GM18520 (cell line): ENCODE results near the gene SLC41A1.

ENCODE experiments used
- ATAC-seq: cut with Tn5 transposase; IDR thresholded peaks from one replicate; pipeline ENCODE4 v1.9.1; 2021; ENCODE audit not compliant: unreplicated experiment

The SLC41A1 gene

DNA sequence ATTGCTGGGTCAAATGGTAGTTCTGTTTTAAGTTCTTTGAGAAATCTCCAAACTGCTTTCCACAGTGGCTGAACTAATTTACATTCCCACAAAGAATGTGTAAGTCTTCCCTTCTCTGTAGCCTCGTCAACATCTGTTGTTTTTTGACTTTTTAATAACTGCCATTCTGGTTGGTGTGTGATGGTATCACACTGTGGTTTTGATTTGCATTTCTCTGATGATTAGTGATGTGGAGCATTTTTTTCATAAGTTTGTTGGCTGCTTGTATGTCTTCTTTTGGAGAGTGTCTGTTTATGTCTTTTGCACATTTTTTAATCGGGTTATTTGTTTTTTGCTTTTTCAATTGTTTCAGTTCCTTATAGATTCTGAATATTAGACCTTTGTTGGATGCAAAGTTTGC is 10.3 kb upstream of the SLC41A1 start:
- peak; percentile 46 for ATAC-seq

DNA sequence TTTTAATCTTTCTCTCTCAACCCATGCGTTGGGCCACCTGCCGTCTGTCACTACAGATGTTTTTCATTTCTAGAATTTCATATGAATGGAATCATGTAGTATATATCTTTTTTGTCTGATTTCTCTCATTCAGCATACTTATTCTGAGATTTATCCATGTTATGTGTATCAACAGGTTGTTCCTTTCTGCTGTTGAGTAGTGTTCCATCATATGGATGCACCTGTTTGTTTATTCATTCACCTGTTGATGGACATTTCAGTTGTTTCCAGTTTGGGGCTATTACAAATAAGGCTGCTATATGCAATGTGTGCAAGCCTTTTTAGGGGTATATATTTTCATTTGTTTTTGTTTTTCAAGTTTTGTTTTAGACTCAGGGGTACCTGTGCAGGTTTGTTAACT is 9.4 kb upstream of the SLC41A1 start:
- no peak for ATAC-seq

DNA sequence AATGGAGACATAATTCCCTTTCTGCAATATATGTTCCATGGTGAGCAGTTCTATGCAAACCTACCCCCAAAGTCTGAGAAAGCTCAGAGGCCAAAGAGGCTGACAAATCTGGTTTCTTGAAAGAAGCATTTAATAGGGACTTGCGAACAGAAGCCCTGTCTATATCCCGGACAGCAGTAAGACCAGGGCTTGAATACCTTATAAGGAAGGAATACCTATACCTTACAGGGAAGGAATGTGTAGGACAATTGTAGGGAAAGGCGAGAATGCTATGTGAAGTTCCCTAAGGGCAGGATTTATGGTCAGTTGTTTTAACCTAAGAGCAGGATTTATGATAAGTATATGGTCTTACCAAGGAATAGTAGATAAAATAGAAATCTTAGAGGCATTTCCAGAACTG is 5.0 kb upstream of the SLC41A1 start:
- no peak for ATAC-seq

DNA sequence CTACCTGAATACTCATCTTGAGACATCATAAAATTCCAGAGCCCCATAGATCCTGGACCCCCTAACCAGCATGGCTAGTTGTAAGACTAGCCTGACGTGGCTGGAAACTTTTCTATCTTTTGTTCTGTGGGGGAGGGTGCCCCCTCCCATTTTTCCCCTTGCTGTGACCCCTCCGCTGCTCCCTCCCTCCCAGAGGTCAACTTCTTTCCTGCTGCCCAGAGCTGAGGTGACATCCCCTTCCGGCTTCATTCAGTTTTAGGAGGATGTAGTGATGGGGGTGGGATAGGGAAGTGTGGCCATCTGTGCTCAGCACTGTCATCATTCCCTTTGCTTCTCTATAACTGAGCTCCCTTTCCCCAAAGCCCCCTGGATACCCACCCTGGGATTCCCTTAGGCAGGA is 4.4 kb upstream of the SLC41A1 start:
- no peak for ATAC-seq

DNA sequence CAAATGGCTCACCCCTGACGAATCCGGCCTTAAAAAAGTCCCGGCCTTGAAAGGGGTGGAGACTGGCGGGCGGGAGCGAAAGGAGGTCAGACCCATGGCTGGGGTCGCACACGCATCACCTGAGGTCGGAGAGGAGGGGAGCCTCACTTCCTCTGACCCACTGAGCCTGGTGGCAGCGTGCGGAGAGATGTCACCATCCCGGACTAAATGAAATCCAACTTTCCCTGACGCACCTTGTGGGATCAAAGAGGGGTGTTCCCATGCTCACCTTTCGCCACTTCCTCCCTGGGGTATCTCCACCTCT is 709 bp upstream of the SLC41A1 start:
- ATAC-seq, result peak; percentile 4

DNA sequence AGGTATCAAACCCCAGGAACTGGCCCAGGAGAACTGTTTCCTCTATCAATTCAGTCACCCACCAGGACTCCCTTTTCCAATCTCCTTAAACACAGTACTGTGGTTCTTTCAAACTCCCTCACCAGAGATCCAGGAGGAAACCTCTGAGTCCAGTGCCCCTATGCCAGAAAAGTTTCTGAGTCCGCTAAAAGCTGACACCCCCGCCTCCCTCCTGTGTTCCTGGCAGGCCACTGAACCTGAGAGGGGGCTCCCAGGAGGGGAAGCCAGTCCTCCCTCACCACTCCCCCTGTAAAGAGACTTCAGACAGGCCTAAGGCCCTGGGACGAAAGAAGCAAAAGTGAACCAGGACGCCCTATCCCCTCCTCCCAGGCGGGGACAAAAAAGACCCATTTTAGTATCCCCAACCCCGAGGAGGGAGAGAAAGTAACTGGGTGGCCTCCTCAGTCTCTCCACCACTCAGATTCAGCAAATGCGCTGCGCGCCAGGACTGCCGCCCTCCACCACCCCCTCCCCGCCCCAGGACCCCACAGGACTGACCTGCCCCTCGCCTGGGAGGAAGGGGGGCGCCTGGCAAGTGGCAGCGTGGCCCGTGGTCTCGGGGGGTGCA is 624 bp downstream of the SLC41A1 start:
- no peak for ATAC-seq

DNA sequence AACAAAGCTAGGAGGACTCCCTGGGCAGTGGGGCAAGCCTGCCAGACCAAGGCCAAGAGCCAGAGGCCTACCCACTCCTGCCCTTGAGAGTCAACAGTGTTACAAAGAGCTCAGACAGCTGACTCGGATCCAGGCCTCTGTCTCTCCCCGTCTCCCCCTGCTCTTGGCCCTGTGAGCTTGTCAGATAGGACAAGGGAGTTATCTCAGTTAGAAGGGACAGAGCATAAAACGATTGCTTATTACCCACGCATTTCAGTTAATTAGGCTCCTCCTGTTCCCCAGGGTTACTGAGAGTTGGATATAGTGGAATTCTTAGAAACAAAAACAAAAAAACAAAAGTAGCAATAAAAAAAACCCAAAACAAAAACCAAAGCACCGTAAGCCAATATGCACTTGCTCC is 1.3 kb downstream of the SLC41A1 start:
- ATAC-seq, result no peak

DNA sequence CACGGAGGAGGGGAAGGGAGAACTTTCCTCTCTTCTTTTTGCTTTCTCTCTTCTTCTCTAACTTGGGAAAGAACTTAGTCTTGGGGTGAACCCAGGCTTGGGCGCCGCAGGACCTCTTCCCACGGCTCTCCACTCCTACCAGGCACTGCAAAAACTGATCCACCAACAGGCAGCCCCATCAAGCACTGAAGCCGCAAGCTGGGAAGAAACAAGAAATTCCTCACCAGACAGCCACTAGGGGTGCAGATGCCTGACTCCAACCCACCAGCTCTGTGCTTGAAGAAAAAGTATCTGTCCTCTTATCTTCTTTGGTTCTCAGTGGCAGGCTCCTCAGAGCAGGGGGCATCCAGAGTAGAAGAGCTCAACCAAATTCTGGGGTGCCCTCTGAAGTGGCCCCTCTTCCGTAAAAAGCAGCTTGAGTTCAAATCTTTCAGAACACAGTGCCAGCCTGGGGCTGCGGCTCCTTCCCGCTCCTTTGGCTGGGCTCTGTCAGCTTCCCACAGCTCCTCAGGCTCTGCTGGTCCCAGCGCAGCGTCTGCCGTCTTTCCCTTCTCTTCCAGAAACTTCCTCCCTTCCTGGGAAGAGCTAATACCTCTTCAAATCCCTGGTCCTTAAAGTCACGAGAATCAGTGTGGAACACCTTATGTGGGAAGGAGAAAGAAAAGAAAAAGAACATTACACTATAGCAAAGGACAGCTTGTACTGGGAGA is 2.4 kb downstream of the SLC41A1 start:
- ATAC-seq, result no peak

DNA sequence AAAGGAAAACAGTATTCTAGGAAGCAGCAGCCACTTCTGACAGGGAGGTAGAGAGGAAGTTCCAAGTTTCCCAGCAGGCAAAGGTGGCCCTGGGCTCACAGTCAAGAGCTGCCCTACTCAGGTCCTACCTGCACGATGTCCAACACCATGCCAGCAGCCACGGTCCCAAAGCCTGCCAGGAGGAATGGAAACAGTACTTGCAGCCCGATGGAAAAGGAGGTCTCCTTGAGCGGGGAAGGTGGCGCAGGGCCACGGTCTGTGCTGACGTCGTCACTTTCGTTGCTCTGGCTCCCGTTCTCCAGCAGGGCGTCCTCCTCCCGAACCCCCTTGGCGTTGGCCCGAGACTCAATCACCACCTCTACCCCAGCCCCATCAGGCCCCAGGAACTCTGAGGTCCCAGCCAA is 3.1 kb downstream of the SLC41A1 start:
- ATAC-seq, result no peak

DNA sequence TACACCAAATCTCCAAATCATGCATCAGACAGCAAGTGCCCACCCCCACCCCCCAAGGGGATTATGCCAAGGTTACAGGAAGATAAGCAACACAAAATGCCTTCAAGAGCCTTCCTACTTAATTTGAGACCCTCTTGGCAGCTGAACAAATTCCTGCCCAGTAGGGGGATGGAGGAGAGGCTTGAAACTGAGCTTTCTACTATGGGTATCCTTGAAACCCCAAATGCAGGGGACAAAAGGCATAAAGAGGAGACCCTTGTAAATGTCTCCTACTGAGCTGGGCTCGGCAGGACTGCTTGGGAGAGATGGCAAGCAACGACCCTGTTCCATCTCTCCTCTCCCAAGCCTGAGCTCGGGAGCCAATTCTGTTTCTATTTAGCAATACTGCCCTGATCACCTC is 3.5 kb downstream of the SLC41A1 start:
- ATAC-seq, result no peak

DNA sequence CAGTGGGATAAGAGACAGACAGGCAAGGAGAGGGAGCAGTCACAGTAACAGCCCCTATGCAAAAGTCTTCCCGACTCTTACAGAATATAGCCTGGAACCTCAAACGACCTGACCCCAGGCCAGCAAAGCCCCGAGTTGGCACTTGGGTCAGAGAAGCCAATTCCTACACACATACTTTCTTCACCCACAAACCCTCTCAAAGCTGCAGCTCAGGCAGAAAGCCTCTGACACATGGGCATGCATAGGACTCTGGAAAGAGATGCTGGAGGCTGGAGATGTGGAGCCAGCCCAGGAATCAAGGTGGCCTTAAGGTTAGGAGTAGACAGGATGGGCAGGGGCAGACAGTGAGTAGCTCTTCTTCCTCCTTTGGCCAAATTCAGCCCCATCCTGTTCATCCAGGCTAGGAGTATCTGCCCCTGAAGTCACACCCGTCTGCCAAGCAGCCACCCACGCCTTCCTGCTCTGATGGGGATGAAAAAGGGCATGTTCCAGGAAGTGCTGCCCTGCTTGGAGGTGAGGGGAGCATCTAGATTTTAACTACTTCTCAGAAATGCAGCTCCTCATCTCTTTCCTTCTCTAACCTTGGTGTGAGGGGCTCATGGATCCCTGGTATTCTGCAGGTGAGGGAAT is 7.8 kb downstream of the SLC41A1 start:
- ATAC-seq, result no peak

DNA sequence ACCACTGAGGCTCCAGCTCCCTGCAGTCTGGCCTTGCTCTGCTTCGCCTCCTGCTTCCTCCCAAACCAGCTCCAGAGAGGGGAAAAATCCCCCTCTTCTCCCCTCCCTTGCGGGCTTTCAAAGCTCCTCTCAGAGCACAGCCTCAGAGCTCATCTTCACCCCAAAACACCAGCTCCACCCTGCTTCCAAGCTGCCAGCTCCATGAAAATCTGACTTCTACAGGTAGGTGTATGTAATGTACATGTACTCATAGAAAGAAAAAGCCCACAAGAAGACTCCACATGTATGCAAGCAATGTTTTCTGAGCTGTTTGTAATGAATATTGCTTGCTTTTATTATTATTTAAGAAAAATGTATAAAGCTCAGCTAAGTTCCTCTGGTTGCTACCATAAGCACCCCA is 8.4 kb downstream of the SLC41A1 start:
- ATAC-seq, result no peak

DNA sequence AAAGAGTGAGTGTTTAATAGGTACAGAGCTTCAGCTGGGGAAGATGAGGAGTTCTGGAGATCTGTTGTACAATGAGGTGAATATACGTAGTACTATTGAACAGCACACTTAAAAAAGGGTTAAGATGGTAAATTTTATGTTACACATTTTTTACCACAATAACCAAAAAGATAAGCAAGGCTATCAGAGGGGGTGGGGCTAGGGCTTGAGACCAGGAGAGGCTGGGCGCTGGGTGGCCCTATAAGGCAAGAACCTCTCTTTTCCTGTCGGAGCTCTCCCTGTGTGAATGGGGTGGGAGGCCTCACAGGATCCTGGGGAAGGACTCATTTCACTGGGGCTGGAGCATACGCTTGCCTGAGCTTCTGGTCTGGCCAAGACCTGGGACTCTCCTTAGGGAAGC is 9.0 kb downstream of the SLC41A1 start:
- ATAC-seq, result no peak

DNA sequence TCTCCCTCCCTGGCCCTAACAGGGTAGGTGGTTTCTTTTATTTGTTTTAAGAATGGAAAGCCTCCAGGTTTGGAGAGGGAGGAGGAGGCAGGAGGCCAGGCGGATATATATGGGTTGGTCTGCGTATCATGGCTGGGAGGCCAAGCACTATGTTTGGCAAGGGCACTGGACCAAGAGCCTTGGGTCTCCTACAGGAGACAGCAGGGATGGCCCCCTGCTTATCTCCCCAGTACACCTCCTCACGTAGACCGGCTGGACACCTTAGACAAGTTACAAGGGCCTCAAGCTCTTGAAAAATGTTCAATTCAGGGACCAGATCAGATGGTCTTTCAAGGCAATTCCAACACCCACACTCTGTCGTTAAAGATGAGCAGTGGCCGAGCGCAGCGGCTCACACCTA is 10.9 kb downstream of the SLC41A1 start:
- ATAC-seq, result no peak

DNA sequence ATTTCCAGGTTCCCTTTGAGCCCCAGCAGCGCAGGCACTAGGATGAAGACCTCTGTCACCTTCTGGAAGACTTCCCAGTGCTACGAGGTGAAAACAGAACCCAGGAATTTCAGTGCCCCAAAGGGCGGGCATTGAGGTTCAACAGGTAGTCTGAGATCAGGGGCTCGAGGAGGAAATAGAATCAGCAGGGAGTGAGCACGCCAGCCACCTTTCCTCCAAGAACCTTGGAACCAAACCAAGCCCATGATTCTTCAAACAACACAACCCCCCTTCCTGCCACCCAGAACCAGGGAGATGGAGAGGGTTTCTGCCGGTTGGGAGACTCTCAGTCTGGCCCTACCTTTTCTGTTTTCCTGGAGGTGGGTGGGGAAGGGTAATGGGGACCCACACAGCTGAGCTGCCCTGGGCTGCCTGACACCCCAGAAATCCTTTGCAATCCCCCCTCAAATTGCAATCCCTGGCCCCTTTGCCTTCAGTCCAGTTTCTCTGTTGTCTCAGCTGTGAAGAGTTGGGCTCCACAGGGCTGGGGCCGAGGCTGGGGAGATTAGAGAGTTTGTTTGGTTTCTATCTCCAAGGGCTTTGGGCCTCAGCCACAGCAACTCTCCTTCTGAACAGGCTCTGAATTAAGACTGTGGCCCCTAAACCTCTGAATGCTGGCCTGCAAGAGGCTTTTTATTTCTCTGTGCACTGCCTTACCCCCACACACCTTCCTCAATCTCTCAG is 11.9 kb downstream of the SLC41A1 start:
- ATAC-seq, result no peak

DNA sequence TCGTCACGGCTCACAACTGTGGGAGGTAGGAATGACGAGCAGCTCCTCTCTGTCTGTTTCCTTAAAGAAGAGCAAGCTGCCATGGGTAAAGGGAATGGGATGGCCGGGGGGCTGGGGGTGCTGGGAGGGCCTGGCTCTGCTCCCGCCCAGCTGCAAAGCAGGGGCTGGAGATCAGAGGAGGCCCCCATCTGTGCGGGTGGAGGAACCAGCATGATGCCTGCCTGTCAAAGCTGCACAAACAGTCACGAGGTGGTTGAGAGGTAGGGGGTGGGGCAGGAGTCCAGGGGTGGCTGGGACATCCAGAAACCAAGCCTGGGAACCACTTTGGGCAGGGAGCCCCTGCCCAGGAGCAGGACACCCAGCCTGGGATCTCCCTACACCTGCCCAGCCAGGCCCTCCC is 12.6 kb downstream of the SLC41A1 start:
- no peak for ATAC-seq

DNA sequence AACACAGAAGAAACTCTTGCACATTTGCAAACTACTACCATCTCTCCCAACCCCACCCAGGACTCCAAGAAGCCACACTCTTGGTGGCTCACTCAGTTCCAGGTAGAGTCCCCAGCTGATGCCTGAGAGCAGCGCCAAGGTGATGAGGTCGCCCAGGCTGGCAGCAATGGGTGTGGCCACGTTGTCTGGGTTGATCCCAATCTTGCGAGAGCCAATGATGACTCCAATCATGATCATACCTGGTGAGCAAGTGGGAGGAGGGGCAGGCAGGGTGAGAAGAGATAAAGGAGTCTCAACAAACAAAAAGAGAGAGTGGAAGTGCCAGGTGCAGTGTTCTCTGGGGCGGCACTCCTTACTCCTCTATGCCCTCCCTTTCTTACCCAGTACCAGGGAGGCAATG is 14.4 kb downstream of the SLC41A1 start:
- no peak for ATAC-seq

DNA sequence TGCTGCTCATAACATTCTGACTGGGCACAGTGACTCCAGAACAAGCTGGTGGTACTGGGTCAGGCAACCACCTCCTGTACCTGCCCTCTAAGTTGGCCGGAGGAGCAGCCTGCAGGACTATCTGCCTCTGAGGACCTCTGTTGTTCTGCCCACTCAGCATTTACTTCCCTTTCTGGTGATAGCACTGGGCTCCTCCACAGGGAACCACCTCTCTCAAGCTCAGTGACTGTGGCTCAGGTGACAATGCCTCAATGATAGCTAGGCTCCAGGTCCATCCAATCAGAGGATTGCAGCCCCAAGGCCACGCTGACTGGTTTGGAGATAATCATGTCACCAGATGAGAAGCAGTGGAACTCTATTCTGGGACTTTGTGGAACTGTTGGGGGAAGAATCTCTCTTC is 15.8 kb downstream of the SLC41A1 start:
- ATAC-seq, result no peak

DNA sequence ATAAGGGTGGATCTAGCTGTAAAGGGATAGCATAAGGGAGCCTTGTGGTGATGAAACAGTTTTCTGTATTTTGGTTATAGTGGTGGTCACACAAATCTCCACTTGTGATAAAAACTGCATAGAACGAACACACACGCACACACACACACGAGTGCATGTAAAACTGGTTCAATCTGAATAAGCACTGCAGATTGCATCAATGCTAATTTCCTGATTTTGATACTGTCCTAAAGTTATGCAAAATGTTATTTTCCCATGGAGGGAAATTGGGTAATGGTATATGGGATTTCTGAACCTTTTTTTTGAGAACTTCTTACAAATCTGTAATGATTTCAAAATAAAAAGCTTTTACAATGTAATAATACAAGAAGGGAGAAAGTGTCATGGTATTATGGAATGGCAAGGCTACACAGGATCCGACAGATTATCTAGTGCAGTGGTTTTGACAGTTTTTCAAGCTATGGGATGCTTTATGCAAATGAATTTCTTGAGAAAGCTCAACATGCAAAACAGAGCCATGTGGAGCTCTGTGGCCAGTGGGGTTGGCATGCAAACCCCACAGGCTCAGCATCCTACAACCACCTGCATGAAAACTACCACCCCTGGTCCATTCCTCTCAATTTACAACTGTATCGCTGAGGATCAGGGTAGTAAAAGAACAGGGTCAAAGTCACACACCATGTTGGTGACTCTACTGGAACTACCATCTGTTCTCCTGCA is 18.8 kb downstream of the SLC41A1 start:
- ATAC-seq, result peak; percentile 56

DNA sequence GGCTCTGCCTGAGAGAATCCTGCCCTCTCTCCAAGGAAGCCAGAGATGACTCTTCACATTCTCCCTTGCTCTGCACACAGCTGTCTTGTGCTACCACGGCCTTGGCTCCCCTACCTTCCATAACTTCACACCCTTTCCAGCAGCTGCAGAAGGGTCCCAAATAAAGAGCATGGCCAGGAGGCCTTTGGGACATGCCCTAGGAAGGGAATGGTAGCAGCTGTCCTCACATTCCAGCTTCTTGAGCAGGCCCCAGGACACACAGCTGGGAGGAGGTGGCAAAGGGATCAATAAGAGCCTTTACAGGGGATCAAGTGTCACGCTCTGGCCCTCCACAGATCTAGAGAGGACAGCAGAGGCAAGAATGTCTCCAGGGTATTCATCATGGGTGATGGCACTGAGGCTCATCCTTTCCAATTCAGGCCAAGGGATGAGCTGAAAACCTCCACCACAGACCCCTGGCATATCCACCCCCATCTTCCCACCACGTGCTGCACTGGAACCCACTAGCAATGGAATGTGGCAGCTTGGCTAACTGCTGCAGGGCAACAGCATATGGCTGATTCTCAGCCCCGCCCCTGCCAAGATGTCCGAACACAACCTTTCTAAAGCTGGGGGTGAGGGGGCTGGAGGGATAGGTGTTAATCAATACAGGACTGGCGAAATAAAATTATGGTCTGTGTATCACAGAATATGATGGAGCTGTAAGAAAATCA is 19.9 kb downstream of the SLC41A1 start:
- ATAC-seq, result no peak

DNA sequence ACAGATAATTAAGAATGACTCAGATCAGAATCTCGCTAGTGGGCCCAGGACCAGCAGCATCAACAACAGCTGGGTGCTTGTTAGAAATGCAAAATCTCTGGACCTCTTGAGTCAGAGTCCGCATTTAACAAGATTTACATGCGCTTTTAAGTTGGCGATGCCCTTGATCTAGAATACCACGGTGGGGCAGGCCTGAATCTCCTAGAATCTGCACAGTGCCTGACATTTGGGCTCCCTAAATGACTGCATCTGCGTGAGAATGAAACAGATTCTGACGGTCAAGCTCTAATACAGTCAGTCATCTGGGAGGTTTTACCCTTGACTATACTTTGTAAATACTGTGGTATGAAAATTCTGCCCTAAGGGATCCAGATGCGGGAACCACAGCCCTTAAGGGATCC is 20.5 kb downstream of the SLC41A1 start:
- peak; percentile 33 for ATAC-seq
